Skin epidermis (tissue), 12 donors: ENCODE measurements around the gene DNAJA3.
A peak's percentile ranks its signal among the peaks of the same experiment; 100 is the strongest.

Experiments used
- H3K27ac ChIP-seq, 21 experiments: fragments of 200-600 bp; sonication (generic) in 11 of 21; one replicate each; pipeline ENCODE4 v1.5.0; 2020; ENCODE audit warnings: mild to moderate bottlenecking in 3 of 21, inconsistent platforms in 2 of 21, moderate library complexity in 2 of 21
- H3K4me3 ChIP-seq, 7 experiments: fragments of 200-600 bp; sonication (generic) in 2 of 7; one replicate each; pipeline ENCODE4 v1.5.0; 2020; ENCODE audit warnings: inconsistent platforms in 2 of 7, mild to moderate bottlenecking in 2 of 7, moderate library complexity in 1 of 7

Gene DNAJA3

DNA sequence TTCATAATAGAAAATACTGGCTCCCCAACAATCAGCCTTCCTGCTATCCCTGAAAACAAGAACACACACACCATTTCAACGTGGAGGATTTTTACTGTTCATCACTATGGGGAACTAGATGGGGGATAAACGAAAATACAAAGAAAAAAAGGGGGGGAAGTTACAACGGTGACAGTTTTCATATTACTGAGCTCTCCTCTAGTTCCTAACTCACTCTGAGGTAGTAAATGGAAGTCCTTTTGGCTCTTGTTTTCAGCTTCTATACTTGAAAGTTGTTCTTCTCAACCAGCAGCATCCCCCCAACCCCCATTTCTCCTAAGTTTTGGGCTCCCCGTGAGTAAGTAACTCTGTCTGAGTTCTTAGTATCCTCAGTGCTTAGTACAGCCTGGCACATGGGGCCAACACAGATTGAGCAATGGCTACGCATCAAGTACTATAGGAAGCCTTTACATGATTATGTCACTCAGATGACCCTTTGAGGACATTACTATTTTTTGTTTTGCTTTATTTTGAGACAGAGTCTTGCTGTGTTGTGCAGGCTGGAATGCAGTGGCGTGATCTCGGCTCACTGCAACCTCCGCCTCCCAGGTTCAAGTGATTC, 5.1 kb upstream of the DNAJA3 start:
- H3K27ac ChIP-seq: no peak overlapping the region
- no peak overlapping the region for H3K4me3 ChIP-seq

DNA sequence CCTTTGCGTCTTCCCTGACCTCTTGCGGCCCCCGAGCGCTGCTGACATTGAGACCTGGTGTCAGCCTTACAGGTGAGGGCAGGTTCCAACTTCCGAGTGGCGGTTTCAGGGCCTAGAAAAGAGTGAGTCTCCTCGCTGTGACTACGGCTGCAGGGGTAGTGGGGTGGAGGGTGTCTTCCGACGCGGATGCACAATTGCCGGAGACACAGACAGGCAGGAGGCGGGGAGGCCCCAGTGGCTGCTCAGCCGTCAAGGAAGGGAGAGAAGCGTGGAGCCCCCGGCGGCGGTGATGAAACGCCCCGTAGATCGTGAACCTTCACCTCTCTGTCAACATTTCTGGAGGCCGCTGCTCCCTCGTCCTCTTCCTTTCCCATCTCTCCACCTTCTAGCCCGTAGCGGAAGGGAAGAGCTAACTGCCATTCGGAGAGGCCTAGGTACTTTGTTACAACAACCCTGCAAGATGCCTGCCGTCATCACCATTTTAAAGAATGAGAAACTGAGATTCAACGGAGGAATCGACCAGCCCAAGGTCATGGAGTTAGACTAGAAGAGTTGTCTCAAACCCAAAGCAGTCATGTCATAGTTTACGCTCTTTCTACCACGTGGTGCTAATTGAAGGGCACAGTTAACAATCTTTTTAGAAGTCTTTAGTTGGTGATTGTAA, 485 bp downstream of the DNAJA3 start:
- Histone ChIP-seq H3K4me3 (peak overlapping the region; percentile 61 to 99 (median 84)), H3K27ac (peak overlapping the region in 20 of 21 experiments; percentile 74 to 99 (median 96))

DNA sequence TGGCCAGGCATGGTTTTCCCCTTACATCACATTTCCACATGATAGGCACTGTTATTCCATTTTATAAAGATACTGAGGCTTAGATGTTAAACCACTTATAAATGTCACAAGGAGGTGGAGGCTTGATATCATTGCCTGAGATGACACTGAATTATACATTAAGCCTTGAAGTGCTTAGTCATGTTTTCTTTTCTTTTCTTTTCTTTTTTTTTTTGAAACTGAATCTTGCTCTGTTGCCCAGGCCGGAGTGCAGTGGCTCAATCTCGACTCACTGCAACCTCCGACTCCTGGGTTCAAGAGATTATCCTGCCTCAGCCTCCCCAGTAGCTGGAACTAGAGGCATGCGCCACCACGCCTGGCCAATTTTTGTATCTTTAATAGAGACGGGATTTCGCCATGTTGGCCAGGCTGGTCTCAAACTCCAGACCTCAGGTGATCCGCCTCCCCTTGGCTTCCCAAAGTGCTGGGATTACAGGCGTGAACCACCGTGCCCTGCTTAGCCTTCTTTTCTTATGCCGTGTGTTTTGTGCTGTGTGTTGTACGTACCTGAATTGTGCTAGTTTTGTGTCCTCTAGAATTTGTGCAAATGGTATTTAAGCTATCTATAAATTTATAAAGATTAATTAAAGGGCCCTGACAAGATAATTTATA, 1.2 kb downstream of the DNAJA3 start:
- Histone ChIP-seq H3K4me3 (peak overlapping the region; percentile 61 to 99 (median 84)), H3K27ac (peak overlapping the region in 12 of 21 experiments; percentile 87 to 99 (median 96))

DNA sequence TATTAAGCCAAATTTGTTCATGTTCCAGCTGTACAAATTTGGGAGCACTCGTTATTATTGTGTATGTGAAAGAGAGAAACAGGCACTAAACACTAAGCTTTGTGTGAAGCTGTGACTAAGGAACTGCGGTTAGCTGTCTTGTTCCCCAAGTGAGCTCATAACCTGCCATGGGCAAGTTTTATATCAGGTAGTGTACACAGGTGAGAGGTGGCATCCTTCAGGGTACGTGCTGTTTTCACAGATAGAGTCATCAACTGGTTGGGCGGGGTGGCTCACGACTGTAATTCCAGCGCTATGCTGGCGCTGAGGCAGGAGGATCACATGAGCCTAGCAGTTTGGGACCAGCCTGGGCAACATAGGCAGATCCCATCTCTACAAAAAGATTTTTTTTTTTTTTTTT, 2.8 kb downstream of the DNAJA3 start:
- H3K27ac ChIP-seq: peak overlapping the region in 1 of 21 experiments; percentile 12
- no peak overlapping the region for H3K4me3 ChIP-seq

DNA sequence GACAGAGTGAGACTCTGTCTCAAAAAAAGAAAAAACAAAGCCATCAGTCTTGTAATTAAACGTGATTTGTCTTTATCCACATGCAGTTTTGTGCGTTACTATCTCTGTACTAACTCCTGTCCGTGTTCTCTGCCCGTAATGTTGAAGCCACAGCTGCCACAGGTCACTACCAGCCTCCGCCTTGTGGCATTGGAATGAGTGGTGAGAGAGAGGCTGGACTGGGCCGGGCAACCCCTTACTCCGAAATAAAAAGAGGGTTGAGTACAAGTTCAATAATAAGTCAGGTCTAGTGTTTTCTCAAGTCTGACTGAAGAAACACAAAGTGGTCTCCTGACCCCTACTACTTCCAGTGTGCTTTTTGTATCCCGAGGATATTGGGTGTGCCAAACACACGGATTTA, 5.4 kb downstream of the DNAJA3 start:
- Histone ChIP-seq H3K4me3 (no peak overlapping the region), H3K27ac (no peak overlapping the region)

DNA sequence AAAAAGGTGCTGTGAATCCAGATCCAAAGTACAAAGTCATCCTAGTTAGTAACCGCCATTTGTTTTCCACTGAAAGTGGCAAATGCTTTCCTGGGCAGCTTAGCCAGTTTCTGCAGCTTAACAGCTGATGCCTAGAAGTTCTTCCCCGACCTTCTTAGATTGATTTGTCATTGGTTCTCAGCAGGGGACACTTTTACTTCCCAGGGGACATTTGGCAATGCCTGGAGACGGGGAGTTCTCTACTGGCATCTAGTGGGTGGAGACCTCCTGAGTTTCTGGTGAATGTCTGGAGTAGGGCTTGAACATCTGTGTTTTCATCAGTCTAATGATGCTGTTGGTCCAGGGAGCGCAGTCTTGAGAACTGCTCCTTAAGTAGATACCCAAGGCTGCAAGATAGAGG, 7.6 kb downstream of the DNAJA3 start:
- Histone ChIP-seq H3K4me3 (no peak overlapping the region), H3K27ac (no peak overlapping the region)

DNA sequence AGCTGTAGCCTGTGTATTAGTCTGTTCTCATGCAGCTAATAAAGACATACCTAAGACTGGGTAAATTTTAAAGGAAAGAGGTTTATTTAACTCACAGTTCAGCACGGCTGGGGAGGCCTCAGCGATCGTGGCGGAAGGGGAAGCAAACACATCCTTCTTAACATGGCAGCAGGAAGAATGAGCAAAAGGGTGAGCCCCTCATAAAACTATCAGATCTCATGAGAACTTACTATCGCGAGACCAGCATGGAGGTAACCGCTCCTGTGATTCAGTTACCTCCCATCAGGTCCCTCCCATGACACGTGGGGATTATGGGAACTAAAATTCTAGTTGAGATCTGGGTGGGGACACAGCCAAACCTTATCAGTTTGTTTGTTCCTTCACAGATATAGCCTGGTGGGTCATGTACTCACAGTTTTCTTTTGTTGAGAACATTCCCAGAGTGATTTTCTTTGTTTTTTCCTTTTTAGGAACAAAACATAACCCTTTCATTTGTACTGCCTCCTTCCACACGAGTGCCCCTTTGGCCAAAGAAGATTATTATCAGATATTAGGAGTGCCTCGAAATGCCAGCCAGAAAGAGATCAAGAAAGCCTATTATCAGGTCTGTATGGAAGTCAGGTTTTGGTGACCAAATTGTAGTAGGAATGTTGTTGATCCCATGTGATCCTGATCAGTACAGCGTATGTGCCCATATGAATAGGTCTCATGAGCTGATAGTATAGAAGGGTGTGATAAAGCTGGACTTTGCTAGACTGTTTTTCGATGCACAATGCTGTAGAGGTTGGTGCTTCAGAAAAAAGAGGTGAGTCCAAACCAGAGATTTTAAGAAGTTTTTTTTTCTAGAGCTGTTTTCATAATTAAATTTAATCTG, 8.5 kb downstream of the DNAJA3 start:
- H3K27ac ChIP-seq: no peak overlapping the region
- H3K4me3 ChIP-seq: no peak overlapping the region

DNA sequence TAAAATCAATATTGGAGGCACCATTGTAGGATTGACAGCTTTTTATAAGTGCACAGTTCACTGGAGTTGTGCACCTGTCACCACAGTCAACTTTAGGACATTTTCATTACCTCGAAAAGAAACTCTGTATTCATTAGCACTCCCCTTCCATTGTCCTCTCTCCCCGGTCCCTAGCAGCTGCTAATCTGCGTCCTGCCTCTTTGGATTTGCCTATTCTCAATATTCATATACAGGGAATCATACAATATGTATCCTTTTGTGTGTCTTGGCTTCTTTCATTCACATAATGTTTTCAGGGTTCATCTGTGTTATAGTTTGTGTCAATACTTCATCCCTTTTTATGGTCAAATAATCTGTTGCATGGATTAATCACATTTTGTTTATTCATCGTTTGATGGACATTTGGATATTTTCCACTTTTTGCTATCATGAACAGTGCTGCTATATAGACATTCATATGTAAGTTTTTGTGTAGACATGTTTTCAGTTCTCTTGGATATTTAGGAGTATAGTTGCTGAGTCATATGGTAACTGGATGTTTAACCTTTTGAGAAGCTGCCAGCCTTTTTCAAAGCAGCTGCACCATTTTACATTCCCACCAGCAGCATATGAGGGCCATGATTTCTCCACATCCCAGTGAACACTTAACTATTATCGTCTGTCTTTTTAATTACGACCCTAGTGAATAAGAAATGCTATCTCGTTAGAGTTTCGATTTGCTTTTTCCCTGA, 9.8 kb downstream of the DNAJA3 start:
- Histone ChIP-seq H3K4me3 (no peak overlapping the region), H3K27ac (no peak overlapping the region)

DNA sequence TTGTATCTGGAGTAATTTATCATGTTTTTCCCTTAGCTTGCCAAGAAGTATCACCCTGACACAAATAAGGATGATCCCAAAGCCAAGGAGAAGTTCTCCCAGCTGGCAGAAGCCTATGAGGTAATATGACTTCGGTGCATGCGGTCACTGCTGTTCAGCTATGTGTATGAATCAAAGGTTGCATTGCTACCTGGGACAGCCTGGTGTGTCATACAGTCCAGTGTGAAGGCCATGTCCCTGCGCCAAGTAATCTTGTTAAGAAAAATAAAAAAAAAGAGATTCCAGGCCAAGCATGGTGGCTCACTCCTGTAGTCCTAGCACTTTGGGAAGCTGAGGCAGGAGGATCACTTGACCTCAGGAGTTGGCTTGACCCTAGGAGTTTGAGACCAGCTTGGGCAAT, 11.7 kb downstream of the DNAJA3 start:
- no peak overlapping the region for H3K4me3 ChIP-seq
- no peak overlapping the region for H3K27ac ChIP-seq

DNA sequence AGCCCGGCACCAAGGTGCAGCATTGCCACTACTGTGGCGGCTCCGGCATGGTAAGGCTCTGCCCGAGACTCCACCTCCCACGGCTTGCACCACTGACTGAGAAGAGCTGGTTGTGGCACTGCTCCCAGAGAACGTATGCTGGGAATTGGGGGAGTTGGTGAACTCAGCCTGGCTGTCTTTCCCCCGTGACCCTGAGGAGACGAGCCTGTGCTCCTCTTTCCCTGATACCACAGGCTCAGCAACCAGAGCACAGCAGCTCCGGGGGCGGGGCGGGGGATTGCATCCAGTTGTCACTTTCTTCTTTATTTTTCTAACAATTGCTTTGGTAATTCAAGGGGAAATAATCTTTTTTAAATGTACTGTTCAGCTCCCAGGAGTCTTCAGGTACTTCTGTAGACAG, 16.7 kb downstream of the DNAJA3 start:
- no peak overlapping the region for H3K4me3 ChIP-seq
- no peak overlapping the region for H3K27ac ChIP-seq

DNA sequence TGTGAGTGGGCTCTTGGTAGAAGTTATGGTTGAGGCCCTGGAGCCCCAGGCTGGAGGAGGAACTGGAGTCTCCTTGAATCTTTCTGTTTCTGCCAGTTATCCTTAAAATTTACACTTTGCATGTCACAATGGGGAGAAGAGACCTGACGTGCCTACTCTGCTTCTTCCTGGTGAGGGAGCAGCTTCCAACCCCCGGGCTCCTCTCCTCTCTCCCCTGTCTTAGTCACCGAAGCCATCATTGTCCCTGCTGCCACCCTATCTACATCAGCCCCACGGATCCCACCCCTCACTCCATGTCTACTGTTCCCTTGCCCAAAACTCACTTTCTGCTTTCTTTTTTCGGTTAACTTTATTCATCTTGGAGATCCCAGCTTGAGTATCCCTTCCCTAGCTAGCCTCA, 17.6 kb downstream of the DNAJA3 start:
- H3K4me3 ChIP-seq: no peak overlapping the region
- H3K27ac ChIP-seq: no peak overlapping the region

DNA sequence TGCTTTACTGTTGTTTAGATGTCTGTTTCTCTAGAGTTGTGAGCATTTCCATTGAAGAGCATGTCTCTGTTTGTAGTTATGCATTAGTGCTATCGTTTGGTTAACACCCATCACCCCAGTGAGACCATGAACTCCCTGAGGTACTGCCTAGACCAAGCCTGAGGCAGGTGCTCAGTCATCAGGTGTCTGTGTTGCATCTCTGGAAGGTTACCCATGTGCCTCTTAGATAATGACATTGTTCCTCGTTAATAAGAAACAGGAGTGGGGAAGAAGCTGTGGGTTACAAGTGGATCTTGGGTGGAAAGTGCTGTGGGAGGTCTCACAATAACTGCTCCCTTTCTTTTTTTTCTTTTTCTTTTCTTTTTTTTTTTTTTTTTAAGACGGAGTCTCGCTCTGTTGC, 18.3 kb downstream of the DNAJA3 start:
- no peak overlapping the region for H3K27ac ChIP-seq
- no peak overlapping the region for H3K4me3 ChIP-seq

DNA sequence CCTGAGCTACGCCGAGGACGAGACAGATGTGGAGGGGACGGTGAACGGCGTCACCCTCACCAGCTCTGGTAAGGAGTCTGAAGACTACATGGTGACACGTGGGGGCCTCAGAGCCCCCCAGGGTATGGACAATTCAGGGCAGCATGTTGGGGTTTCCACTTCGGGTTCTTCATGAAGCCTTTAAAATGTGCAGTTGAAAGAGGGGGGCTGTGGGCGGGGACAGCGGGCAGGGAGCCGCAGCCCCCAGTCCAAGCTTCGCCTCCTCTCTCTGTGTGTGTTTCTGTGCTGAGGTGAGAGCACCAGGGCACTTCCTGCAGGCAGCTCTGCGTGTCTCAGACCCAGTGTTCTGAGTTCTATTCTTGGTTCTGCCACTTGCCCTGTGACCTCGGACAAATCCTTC, 24.8 kb downstream of the DNAJA3 start:
- H3K4me3 ChIP-seq: no peak overlapping the region

DNA sequence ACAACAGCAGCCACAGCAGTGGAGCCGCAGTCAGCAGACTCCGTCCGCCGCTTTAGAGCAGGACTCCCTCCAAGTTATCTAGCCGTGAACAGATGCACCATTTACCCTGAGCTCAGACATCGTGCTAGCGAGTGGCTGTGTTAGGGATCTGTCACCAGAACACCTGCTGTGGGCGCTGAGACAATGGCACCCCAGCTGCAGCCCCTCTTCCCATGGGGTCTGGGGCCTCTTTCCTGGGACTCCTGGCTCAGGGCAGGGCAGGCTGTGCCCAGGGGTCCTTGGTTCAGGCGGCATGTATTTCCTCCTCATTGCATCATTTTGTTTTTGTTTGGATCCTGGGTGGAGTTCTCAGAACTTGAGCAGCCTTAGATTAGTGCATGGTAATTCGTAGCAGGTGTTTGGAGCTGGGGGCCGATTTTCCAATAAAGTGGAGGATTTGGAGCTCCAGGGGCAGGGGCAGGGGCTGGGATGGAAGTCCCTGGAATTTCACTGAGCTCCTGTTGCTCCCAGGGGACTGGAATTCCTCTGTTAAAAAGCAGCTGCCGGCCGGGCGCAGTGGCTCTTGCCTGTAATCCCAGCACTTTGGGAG, 25.4 kb downstream of the DNAJA3 start:
- Histone ChIP-seq H3K4me3 (no peak overlapping the region), H3K27ac (no peak overlapping the region)

More for the DNA sequence above, 24.8 kb downstream of the DNAJA3 start:
- H3K27ac ChIP-seq: no peak overlapping the region

DNA sequence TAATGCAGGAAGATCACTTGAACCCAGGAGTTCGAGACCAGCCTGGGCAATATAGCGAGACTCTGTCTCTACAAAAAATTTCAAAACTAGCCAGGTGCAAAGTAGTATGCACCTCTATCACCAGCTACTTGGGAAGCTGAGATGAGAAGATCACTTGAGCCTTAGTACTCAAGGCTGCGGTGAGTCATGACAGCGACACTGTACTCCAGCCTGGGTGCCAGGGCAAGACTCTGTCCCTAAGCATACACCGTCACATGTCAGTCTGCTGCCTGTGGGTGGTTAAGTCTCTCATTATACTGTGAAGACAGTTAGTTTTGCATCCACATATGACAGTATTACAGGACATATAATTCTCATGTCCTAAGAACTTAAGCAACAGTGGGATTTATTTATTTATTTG, 27.0 kb downstream of the DNAJA3 start:
- Histone ChIP-seq H3K27ac (no peak overlapping the region), H3K4me3 (no peak overlapping the region)

DNA sequence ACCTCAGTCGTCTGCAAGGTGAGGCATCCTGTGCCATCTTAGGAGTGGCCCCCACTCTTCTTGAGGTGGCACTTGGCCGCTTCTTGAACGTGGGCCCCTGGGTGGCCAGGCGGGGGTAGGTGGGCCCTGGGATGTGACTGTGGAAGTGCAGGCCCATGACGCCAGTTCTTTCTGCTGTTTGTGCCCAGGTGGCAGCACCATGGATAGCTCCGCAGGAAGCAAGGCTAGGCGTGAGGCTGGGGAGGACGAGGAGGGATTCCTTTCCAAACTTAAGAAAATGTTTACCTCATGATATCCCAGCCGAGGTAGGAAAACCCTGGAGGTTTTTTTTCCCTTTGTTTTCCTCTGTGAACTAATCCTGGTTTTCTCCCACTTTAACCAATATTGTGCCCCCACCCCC, 29.0 kb downstream of the DNAJA3 start:
- Histone ChIP-seq H3K4me3 (no peak overlapping the region), H3K27ac (no peak overlapping the region)

DNA sequence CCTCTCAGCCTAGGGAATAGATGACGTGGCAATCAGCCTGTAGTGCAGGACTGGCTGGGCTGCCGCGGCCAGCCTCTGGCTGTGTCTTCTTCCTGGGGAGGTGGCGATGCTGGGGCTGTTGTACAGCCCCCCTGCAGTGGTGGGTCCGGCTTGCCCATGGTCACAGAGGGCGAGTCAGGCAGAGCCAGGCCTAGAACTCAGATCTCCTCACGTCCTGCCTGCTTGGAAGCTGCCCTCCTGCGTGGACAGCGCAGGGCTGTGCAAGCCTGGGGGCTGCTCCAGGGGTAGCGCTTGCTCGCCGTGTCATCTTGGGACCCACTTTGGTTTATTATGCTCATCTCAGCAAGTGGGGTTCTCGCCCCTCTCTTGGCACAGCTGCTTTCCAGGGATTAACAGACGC, 29.4 kb downstream of the DNAJA3 start:
- Histone ChIP-seq H3K4me3 (no peak overlapping the region), H3K27ac (no peak overlapping the region)

DNA sequence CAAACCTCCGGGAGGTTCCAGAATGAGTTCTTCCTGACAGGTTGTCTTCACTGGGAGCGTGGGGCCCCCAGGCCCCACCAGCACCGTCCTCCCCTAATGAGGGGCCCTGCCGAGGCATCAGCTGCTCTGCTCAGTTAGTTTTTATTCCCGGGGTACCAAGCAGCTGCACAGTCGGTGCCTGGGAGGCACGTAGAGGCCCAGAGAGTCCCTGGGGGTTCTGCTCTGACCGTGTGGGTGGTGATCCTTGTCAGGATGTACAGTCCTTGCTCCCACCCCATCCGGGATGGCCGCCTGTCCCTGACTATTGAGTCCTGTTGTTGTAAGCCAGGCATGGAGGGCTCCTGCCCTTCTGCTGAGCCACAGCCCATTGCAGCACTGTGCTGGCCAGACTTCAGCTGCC, 30.3 kb downstream of the DNAJA3 start:
- no peak overlapping the region for H3K4me3 ChIP-seq
- H3K27ac ChIP-seq: no peak overlapping the region

DNA sequence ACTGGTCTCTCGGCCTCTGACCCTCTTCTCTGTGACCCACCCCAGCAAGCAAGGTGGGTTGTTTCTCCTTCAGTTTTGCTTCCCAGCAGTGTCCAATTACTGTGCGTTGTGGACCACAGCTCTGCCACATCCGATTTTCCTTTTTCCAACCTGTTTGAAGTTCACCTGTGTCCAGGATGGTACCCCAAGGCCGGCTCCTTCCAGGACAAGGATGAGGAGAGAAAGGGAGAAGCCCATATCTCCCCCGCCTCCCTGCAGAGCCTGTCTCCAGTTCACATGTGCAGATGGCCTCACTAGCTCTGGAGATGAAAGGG, 35.2 kb downstream of the DNAJA3 start:
- no peak overlapping the region for H3K27ac ChIP-seq
- no peak overlapping the region for H3K4me3 ChIP-seq
